ENCODE measurements around the gene PCDHAC2.

PCDHAC2 gene

DNA sequence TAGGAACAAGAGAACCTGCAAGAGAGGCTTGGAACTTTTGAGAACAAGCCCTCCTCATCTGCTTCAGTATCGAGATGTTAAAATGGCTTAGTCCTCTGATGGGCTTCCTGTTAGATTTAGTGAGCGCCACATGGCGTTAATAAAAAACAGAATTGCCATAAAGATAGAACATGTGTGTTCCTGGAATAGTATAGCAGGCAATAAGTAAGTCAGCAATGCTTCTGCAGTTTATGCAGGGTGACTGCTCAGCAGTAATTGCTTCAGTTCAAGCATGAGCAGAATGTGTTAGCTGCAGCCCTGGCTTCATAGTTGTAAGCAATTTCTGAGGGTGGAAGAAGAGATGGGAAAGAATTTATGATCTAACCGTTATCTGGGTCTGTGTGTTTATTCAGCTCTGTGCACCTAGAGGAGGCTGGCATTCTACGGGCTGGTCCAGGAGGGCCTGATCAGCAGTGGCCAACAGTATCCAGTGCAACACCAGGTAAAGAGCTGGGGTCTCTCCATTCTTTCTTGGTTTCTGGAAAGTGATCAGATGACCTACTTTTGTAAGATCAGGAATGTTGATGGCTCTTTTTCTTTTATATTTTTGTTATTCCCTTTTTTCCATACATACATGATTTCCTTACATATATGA, 15.9 kb downstream of the PCDHAC2 start:
- ChIA-PET CTCF (no interaction called here), POLR2A (no interaction called here)
- no peak for TF ChIP-seq FOXM1 (IDR thresholded peaks at IDR 0.05; ENCODE audit: borderline replicate concordance)
- TF ChIP-seq CTBP1 (IDR thresholded peaks at IDR 0.05; ENCODE audit: borderline replicate concordance) = no peak
- TF ChIP-seq FOXA1 (IDR thresholded peaks at IDR 0.05) = no peak
- DNase-seq (ENCODE audit: extremely low spot score) = no peak

DNA sequence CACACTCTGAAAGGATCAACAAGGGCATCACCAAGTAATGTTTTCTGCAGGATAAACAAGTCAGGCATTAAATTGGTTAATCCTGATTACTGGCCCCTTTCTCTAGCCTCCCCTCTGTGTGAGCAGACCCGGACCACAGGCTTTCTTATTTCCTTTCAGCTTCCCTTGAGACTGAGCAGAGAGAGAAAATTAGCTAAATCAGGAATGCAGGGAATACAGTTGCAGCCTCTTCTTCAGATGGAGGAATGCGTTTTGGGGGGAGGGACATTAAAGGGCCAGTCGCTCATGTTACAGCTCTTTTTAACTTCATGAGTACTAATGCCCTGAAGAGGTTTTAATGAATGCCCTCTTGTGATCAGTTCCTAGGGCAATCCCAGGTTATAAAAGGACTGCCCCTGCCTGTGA, 19.8 kb downstream of the PCDHAC2 start:
- TF ChIP-seq SUZ12 (IDR thresholded peaks at IDR 0.05) (no peak), SP1 (IDR thresholded peaks at IDR 0.05) (no peak), ELF4 (IDR thresholded peaks at IDR 0.05) (no peak), ZNF384 (IDR thresholded peaks at IDR 0.05) (no peak), FOXK2 (IDR thresholded peaks at IDR 0.05) (no peak)
- TF ChIP-seq, protein P1, sequence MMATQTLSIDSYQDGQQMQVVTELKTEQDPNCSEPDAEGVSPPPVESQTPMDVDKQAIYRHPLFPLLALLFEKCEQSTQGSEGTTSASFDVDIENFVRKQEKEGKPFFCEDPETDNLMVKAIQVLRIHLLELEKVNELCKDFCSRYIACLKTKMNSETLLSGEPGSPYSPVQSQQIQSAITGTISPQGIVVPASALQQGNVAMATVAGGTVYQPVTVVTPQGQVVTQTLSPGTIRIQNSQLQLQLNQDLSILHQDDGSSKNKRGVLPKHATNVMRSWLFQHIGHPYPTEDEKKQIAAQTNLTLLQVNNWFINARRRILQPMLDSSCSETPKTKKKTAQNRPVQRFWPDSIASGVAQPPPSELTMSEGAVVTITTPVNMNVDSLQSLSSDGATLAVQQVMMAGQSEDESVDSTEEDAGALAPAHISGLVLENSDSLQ (IDR thresholded peaks at IDR 0.05) = no peak
- no peak for DNase-seq (ENCODE audit: extremely low spot score)
- POLR2A ChIA-PET = no interaction called here
- CTCF ChIA-PET = interaction anchor here (0.9 kb wide), 1 partner anchor 13 kb away, joined by 3 read pairs; no protein-coding TSS in a partner anchor

DNA sequence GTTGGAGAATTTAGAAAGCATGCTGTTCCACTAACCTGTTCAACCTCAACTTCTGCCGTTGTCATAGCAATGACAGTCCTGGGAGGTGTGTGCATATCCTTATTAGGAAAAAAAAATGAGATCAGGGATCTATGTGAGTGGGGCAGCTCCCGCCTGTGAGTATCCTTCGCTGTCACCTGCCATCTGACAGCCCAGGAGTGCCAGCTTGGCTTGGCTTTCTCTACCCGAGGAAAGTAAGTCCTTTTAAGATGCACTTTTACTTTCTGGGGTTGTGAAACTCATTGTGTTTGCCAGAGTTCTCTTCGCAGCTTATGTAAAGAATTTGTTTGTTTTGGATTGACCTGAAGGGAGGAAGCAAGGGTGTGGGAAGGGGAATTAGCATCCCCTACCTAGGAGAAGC, 21.8 kb downstream of the PCDHAC2 start:
- DNase-seq (ENCODE audit: extremely low spot score) = no peak
- POLR2A ChIA-PET = no interaction called here
- no peak for TF ChIP-seq FOXA1 (IDR thresholded peaks at IDR 0.05)
- TF ChIP-seq ZNF384 (IDR thresholded peaks at IDR 0.05) = no peak
- no peak for TF ChIP-seq NFRKB (IDR thresholded peaks at IDR 0.05)
- CTCF ChIA-PET = no interaction called here

DNA sequence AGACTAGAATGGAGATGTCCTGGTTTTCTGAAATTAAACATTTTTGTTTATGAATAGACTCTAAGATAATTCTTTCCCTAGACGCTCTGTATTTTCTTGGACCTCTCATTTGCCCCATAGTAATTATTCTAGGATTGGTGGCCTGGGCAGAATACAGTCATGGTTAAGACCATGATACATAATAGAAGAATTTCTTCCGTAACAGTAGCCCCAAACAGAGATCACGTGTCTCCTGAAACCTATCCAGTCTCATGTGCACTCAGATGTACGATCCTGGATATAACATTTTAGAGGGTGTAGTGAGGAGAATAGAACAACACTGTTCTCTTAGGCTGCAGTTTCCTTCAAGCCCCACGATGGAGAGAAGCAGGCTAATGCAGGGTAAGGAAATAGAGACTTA, 22.3 kb downstream of the PCDHAC2 start:
- no peak for TF ChIP-seq ZNF384 (IDR thresholded peaks at IDR 0.05)
- no peak for TF ChIP-seq HDGF (IDR thresholded peaks at IDR 0.05; ENCODE audit: borderline replicate concordance)
- TF ChIP-seq ARNT (IDR thresholded peaks at IDR 0.05) = no peak
- TF ChIP-seq CTBP1 (IDR thresholded peaks at IDR 0.05; ENCODE audit: borderline replicate concordance) = no peak
- TF ChIP-seq ELF4 (IDR thresholded peaks at IDR 0.05) = no peak
- TF ChIP-seq BHLHE40 (IDR thresholded peaks at IDR 0.05; ENCODE audit: borderline replicate concordance) = no peak
- TF ChIP-seq NFRKB (IDR thresholded peaks at IDR 0.05) = no peak
- TF ChIP-seq, protein P1 (IDR thresholded peaks at IDR 0.05) = no peak
- no peak for TF ChIP-seq SUZ12 (IDR thresholded peaks at IDR 0.05)
- no peak for TF ChIP-seq L3MBTL2 (conservative IDR thresholded peaks at IDR 0.05)
- TF ChIP-seq FOXA1 (IDR thresholded peaks at IDR 0.05) = no peak
- TF ChIP-seq LEF1 (IDR thresholded peaks at IDR 0.05; ENCODE audit: borderline replicate concordance) = no peak
- ChIA-PET CTCF (interaction anchor here (1.2 kb wide), 1 partner anchor 63 kb away, joined by 4 read pairs; the partner anchor contains the start of gene PCDHAC1), POLR2A (interaction anchor here (1.2 kb wide), 1 partner anchor 13 kb away, joined by 4 read pairs; no protein-coding TSS in a partner anchor)
- no peak for DNase-seq (ENCODE audit: extremely low spot score)

DNA sequence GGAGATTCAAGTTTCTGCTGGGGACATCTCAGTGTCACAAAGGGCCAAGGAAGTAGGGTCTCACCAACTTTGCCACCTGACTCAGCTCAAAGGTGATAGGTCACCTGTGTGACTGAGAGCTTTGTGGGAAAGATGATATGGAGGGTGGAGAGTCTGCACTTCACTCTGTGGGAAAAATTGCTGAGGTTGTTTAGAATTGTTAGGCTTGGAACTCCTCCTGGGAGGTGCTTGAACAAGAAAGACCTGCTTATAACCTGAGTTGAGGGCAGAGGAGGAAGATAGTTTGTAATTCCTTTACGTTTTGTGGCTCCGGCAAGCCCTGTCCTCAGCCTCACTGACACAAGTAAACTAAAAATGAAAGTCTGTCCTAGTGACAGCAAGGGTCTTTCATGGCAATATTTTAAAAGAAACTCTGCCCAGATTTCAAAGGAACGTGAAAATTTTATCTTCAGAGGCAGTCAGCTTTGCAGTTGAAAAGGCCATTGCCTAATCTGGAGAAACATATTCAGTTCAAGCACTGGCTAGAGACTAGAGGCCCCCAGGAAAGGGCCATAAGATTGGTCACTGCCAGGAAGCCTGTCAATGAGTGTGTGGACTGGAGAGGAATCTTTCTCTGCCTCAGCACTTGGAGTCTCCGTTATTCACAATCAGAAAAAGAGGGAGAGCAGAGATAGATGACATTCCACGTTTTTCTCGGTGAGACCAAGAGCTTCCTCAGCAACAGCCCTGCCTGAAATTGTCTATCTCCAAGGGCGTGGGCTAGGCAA, 23.2 kb downstream of the PCDHAC2 start:
- no peak for TF ChIP-seq L3MBTL2 (conservative IDR thresholded peaks at IDR 0.05)
- DNase-seq (ENCODE audit: extremely low spot score) = no peak
- ChIA-PET POLR2A (interaction anchor here (1.0 to 1.2 kb wide), 2 partner anchors 12 kb away, joined by 3 to 4 read pairs; no protein-coding TSS in a partner anchor), CTCF (interaction anchor here (0.6 to 1.2 kb wide), 2 partner anchors 63 to 423 kb away, joined by 3 to 4 read pairs; partner anchors contain the start of genes PCDHAC1 and PCDHGA10)

DNA sequence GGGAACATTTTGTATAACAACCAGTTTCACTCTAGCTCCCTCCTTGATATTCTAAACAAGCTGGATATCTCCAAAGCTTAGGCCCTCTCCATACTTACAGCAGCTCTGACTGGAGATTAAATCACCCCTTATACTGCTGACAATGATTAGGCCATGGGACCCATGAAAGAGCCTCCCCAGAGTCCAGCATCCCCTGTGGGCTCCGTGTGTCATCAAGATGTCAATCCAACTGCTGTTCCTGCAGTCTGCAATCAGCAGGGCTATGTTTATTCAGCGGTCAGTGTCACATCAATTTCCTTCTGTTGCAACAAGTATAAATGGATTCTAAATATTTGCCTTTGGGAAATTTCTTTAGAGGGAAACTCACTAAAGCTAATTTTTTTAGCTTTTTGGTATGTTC, 26.6 kb downstream of the PCDHAC2 start:
- ChIA-PET CTCF (no interaction called here), POLR2A (no interaction called here)
- TF ChIP-seq ELF4 (IDR thresholded peaks at IDR 0.05) = no peak
- TF ChIP-seq HDGF (IDR thresholded peaks at IDR 0.05; ENCODE audit: borderline replicate concordance) = no peak
- TF ChIP-seq ZNF384 (IDR thresholded peaks at IDR 0.05) = no peak
- no peak for TF ChIP-seq TARDBP (IDR thresholded peaks at IDR 0.05)
- TF ChIP-seq FOXA1 (IDR thresholded peaks at IDR 0.05) = no peak
- no peak for TF ChIP-seq FOXK2 (IDR thresholded peaks at IDR 0.05)
- no peak for TF ChIP-seq NFRKB (IDR thresholded peaks at IDR 0.05)
- TF ChIP-seq, protein P1 (IDR thresholded peaks at IDR 0.05) = no peak
- no peak for TF ChIP-seq ARNT (IDR thresholded peaks at IDR 0.05)
- TF ChIP-seq BHLHE40 (IDR thresholded peaks at IDR 0.05; ENCODE audit: borderline replicate concordance) = no peak
- no peak for DNase-seq (ENCODE audit: extremely low spot score)

DNA sequence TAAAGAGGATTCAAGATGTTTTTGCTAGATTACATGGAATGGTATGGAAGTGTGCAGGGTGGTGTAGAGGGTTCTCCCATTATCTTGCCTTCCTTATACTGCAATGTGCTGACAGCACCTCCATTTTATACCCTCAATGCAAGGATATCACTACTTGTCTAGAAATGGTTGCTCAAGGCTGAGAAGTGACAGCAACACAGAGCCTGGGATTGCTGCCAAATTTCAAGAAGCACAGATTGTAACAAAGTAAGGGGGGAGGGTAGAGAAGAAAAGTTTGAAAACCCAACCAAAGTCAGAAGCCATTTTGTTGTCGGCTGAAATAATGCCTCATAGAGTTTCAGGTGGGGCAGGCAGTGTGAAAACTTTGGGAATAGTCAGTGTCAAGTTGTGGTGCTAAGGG, 29.8 kb downstream of the PCDHAC2 start:
- CTCF ChIA-PET = no interaction called here
- DNase-seq (ENCODE audit: extremely low spot score) = no peak
- POLR2A ChIA-PET = no interaction called here
- TF ChIP-seq CTBP1 (IDR thresholded peaks at IDR 0.05; ENCODE audit: borderline replicate concordance) (no peak), BHLHE40 (IDR thresholded peaks at IDR 0.05; ENCODE audit: borderline replicate concordance) (no peak), TARDBP (IDR thresholded peaks at IDR 0.05) (no peak), NFRKB (IDR thresholded peaks at IDR 0.05) (no peak), FOXM1 (IDR thresholded peaks at IDR 0.05; ENCODE audit: borderline replicate concordance) (no peak), LEF1 (IDR thresholded peaks at IDR 0.05; ENCODE audit: borderline replicate concordance) (no peak), L3MBTL2 (conservative IDR thresholded peaks at IDR 0.05) (no peak), ARNT (IDR thresholded peaks at IDR 0.05) (no peak), FOXA1 (IDR thresholded peaks at IDR 0.05) (no peak), FOXK2 (IDR thresholded peaks at IDR 0.05) (no peak), SP1 (IDR thresholded peaks at IDR 0.05) (no peak), ELF4 (IDR thresholded peaks at IDR 0.05) (no peak), HDGF (IDR thresholded peaks at IDR 0.05; ENCODE audit: borderline replicate concordance) (no peak), SUZ12 (IDR thresholded peaks at IDR 0.05) (no peak), ZNF384 (IDR thresholded peaks at IDR 0.05) (no peak)
- TF ChIP-seq, protein P1 (IDR thresholded peaks at IDR 0.05) = no peak

Measured in HEK293T (cell line).